K562 (cell line): ENCODE measurements around the gene EIF3M. TPM values are rescaled to one million over a fixed set of nuclear protein-coding genes. Genes with fewer than 3 reads are reported as not detected.

Source experiments
- ATAC-seq: fragments of 200-7000 bp; cut with Tn5 transposase; 3 replicates; pipeline ENCODE4 v1.9.1; 2020; ENCODE audit warnings: moderate library complexity
- BruUV-seq: library from RNA; stranded (reverse); fragments of 400-500 nt; replicated peaks from 2 replicates; lab custom pipeline; 2021; lab: Mats Ljungman, UMichigan
- CTCF ChIA-PET: fragments of 300-600 bp; formaldehyde crosslinking; extraction: SDS; loops from one replicate; lab custom pipeline; 2021; ENCODE audit warnings: low intra/inter-chr PET ratio; lab: Yijun Ruan, JAX
- POLR2A ChIA-PET: fragments of 300-600, 350-650 bp; sonication (Branson Sonifier 250); formaldehyde crosslinking; extraction: SDS; loops from one replicate; lab custom pipeline; 2021; ENCODE audit warnings: antibody characterized with exemption, inconsistent platforms; lab: Yijun Ruan, JAX
- DNase-seq, 4 experiments: peaks; one replicate each; pipeline versions ENCODE4 v3.0.0 to v3.0.0-alpha.2; 2011 to 2018; ENCODE audit warnings: low spot score in 3 of 4, mixed read lengths in 3 of 4; ENCODE audit errors: extremely low read depth in 1 of 4
- FAIRE-seq: peaks from 2 replicates; lab custom pipeline; 2011; peaks lifted over from hg19 to GRCh38; lab: Jason Lieb, UNC
- H2AFZ ChIP-seq: 2 replicates; pipeline ENCODE4 v1.6.0; 2011; ENCODE audit warnings: low read depth, low read length, control low read depth, inconsistent platforms
- H3K27ac ChIP-seq: fragments of 200-600 bp; 3 replicates; pipeline ENCODE4 v1.8.0; 2011; ENCODE audit warnings: low read depth, mild to moderate bottlenecking, control low read depth, inconsistent platforms, low read length, moderate library complexity, mixed read lengths; ENCODE audit errors: extremely low read depth
- H3K27me3 ChIP-seq, 2 experiments: fragments of 300-600 bp in 1 of 2; 2 replicates in 1 of 2; 3 replicates in 1 of 2; pipeline versions ENCODE4 v1.6.0 to v1.8.0; 2011; ENCODE audit warnings: inconsistent platforms in 2 of 2, low read length in 2 of 2, mild to moderate bottlenecking in 1 of 2, mixed read lengths in 1 of 2, moderate library complexity in 1 of 2; ENCODE audit not compliant: control insufficient read depth in 2 of 2, insufficient read depth in 2 of 2
- H3K36me3 ChIP-seq: fragments of 300-600 bp; 3 replicates; pipeline ENCODE4 v1.8.0; 2011; ENCODE audit warnings: mild to moderate bottlenecking, low read length, inconsistent platforms; ENCODE audit not compliant: control insufficient read depth, insufficient read depth
- H3K4me1 ChIP-seq, 2 experiments: fragments of 200-600 bp in 1 of 2; replicated peaks in 1 of 2; 2 replicates in 1 of 2; 3 replicates in 1 of 2; pipeline versions ENCODE4 v1.5.1 to v1.8.0; 2011; ENCODE audit warnings: inconsistent platforms in 2 of 2, low read length in 2 of 2, mild to moderate bottlenecking in 1 of 2, mixed read lengths in 1 of 2, moderate library complexity in 1 of 2; ENCODE audit not compliant: control insufficient read depth in 2 of 2, insufficient read depth in 2 of 2
- H3K4me2 ChIP-seq: 2 replicates; pipeline ENCODE4 v1.6.1; 2011; ENCODE audit warnings: low read length, control low read depth, inconsistent platforms, mixed read lengths; ENCODE audit not compliant: insufficient read depth
- H3K4me3 ChIP-seq: fragments of 200-600 bp; sonication (generic), shearing (Covaris generic); 2 replicates; pipeline ENCODE4 v1.5.1; 2016; ENCODE audit warnings: control low read depth, inconsistent platforms
- H3K79me2 ChIP-seq: fragments of 200-600 bp; 3 replicates; pipeline ENCODE4 v1.8.0; 2011; ENCODE audit warnings: low read length, inconsistent platforms; ENCODE audit not compliant: control insufficient read depth, insufficient read depth
- H3K9ac ChIP-seq, 2 experiments: 2 replicates each; pipeline versions ENCODE4 v1.6.0 to v1.6.1; 2011; ENCODE audit warnings: low read depth in 2 of 2, low read length in 2 of 2, control low read depth in 1 of 2, inconsistent platforms in 1 of 2, mild to moderate bottlenecking in 1 of 2, mixed read lengths in 1 of 2; ENCODE audit not compliant: insufficient read depth in 1 of 2
- H3K9me1 ChIP-seq: one replicate; pipeline ENCODE4 v1.6.0; 2011; ENCODE audit warnings: inconsistent platforms, mild to moderate bottlenecking, low read length, moderate library complexity; ENCODE audit not compliant: control insufficient read depth, insufficient read depth
- H3K9me3 ChIP-seq: replicated peaks from 2 replicates; pipeline ENCODE4 v1.5.1; 2011; ENCODE audit warnings: low read depth, low read length, inconsistent platforms; ENCODE audit not compliant: control insufficient read depth, insufficient read depth
- H4K20me1 ChIP-seq: replicated peaks from 2 replicates; pipeline ENCODE4 v1.6.1; 2011; ENCODE audit warnings: low read length, inconsistent platforms, mixed read lengths; ENCODE audit not compliant: control insufficient read depth, insufficient read depth
- CBX2 ChIP-seq: fragments of 200-600 bp; sonication (generic); IDR thresholded peaks from one replicate; pipeline ENCODE4 v1.6.1; 2012; ENCODE audit warnings: mild to moderate bottlenecking, low read length, inconsistent platforms; ENCODE audit not compliant: insufficient read depth, poor library complexity, severe bottlenecking
- CEBPB ChIP-seq: fragments of 450-650 bp; IDR thresholded peaks from 2 replicates; pipeline ENCODE4 v1.6.1; 2016; ENCODE audit warnings: missing genetic modification characterization, missing compliant biosample characterization
- CSDE1 ChIP-seq, 2 experiments: fragments of 450-650 bp; IDR thresholded peaks; 2 replicates each; pipeline ENCODE4 v1.6.1; 2016; ENCODE audit warnings: mild to moderate bottlenecking in 1 of 2
- EWSR1 ChIP-seq: fragments of 450-650 bp; IDR thresholded peaks from 2 replicates; pipeline ENCODE4 v1.6.1; 2018; ENCODE audit warnings: borderline replicate concordance, mild to moderate bottlenecking, low read depth, moderate library complexity; ENCODE audit not compliant: partially characterized antibody
- HIVEP1 ChIP-seq: fragments of 250-450 bp; sonication (Bioruptor Pico); IDR thresholded peaks from 2 replicates; pipeline ENCODE4 v1.4.0; 2020; ENCODE audit warnings: mild to moderate bottlenecking
- KAT7 ChIP-seq: sonication (generic); formaldehyde crosslinking; IDR thresholded peaks from 2 replicates; pipeline ENCODE4 v1.8.0; 2022; ENCODE audit warnings: missing genetic modification reagents, mild to moderate bottlenecking, borderline replicate concordance
- NEUROD1 ChIP-seq: fragments of 150-350 bp; IDR thresholded peaks from 2 replicates; pipeline ENCODE4 v1.6.1; 2014; ENCODE audit warnings: borderline replicate concordance, low read length, low read depth; ENCODE audit not compliant: partially characterized antibody
- RCOR1 ChIP-seq, 2 experiments: IDR thresholded peaks; 2 replicates each; pipeline ENCODE4 v1.6.1; 2012; ENCODE audit warnings: low read depth in 2 of 2, low read length in 2 of 2, borderline replicate concordance in 1 of 2, improper control_type of control experiment in 1 of 2
- SRF ChIP-seq, 2 experiments: fragments of 250-450, 450-650 bp in 1 of 2; sonication (Bioruptor Pico) in 1 of 2; sonication (generic) in 1 of 2; formaldehyde crosslinking; IDR thresholded peaks; 2 replicates each; pipeline versions ENCODE4 v1.5.0 to v1.5.1; 2020 to 2022; ENCODE audit warnings: mild to moderate bottlenecking in 1 of 2, missing genetic modification reagents in 1 of 2
- TAL1 ChIP-seq: fragments of 450-650 bp; IDR thresholded peaks from 2 replicates; pipeline ENCODE4 v1.6.1; 2016; ENCODE audit warnings: mild to moderate bottlenecking
- UBTF ChIP-seq, 2 experiments: IDR thresholded peaks; 2 replicates each; pipeline ENCODE4 v1.6.1; 2012; ENCODE audit warnings: improper control_type of control experiment in 2 of 2, low read depth in 2 of 2, low read length in 2 of 2, borderline replicate concordance in 1 of 2
- XRCC3 ChIP-seq: fragments of 450-650 bp; IDR thresholded peaks from 2 replicates; pipeline ENCODE4 v1.6.1; 2017; ENCODE audit warnings: mild to moderate bottlenecking, moderate library complexity
- ZNF133 ChIP-seq: fragments of 250-450 bp; sonication (Bioruptor Pico); IDR thresholded peaks from 2 replicates; pipeline ENCODE4 v1.4.0; 2020; ENCODE audit warnings: mild to moderate bottlenecking
- ZNF146 ChIP-seq: IDR thresholded peaks from one replicate; pipeline ENCODE4 v1.6.1; 2018; ENCODE audit warnings: missing compliant biosample characterization; ENCODE audit not compliant: unreplicated experiment
- ZNF586 ChIP-seq: fragments of 450-650 bp; formaldehyde crosslinking; conservative IDR thresholded peaks from 2 replicates; pipeline ENCODE4 v1.4.0; 2020; ENCODE audit warnings: mild to moderate bottlenecking, moderate library complexity
- WGBS: fragments of 100-300 bp; shearing (Covaris generic); methylation state at CpG from one replicate; pipeline ENCODE4 v1.1.6; 2016; ENCODE audit warnings: low coverage, mixed read lengths; ENCODE audit not compliant: insufficient coverage; ENCODE audit errors: missing lambda C conversion rate; 5-methylcytosine and 5-hydroxymethylcytosine counted together
- in situ Hi-C: fragments of 300-500 bp; cut with MboI; formaldehyde crosslinking; loops from 4 replicates; pipeline ENCODE4 v1.15.0; 2018; ENCODE audit warnings: inconsistent platforms, mixed read lengths
- intact Hi-C: fragments of 100-400 bp; cut with micrococcal nuclease; formaldehyde crosslinking; loops from 2 replicates; pipeline ENCODE4 v1.14.2; 2022
- polyA plus RNA-seq, 8 experiments: library from polyadenylated mRNA; depleted of rRNA in 4 of 8; stranded (reverse) in 5 of 8; unstranded in 3 of 8; fragments of >200 nt; fragmentation: Nextera tagmentation in 2 of 8; fragmentation: Illumina TruSeq in 1 of 8; extraction: Ambion mirVana in 2 of 8; extraction: Trizol in 1 of 8; gene quantifications; 2 replicates each; pipeline versions ENCODE4 v1.2.1 to v1.2.3, GENCODE V29; 2011 to 2014; ENCODE audit warnings: inconsistent platforms in 1 of 8, missing spikeins in 1 of 8
- total RNA-seq, 7 experiments: library from RNA; depleted of rRNA in 6 of 7; stranded (reverse); fragments of >200 nt in 6 of 7; fragmentation: Illumina TruSeq in 2 of 7; extraction: Trizol in 2 of 7; gene quantifications; 2 replicates each; pipeline versions ENCODE4 v1.2.1 to v1.2.3, GENCODE V29; 2011 to 2021; ENCODE audit warnings: low replicate concordance in 1 of 7
- TF ChIP-seq, protein P1 (sequence below): fragments of 450-650 bp; IDR thresholded peaks from 2 replicates; pipeline ENCODE4 v1.6.1; 2016; ENCODE audit warnings: missing biosample characterization, missing genetic modification characterization
- TF ChIP-seq, protein P2 (sequence below): IDR thresholded peaks from 2 replicates; pipeline ENCODE4 v1.6.1; 2014; ENCODE audit warnings: antibody characterized with exemption
- TF ChIP-seq, protein P3 (sequence below), 2 experiments: fragments of 450-650 bp in 1 of 2; sonication (generic) in 1 of 2; formaldehyde crosslinking; conservative IDR thresholded peaks; 2 replicates each; pipeline versions ENCODE4 v1.4.0 to v1.8.1; 2020 to 2022; ENCODE audit warnings: mild to moderate bottlenecking in 1 of 2, missing genetic modification reagents in 1 of 2

The EIF3M gene
- total and polyA plus RNA-seq, 9 of the 15 experiments (the other 6 are each of a cell fraction or from before 2014, with no cell fraction given), result 602 to 2,015 (median 1,058) TPM

DNA sequence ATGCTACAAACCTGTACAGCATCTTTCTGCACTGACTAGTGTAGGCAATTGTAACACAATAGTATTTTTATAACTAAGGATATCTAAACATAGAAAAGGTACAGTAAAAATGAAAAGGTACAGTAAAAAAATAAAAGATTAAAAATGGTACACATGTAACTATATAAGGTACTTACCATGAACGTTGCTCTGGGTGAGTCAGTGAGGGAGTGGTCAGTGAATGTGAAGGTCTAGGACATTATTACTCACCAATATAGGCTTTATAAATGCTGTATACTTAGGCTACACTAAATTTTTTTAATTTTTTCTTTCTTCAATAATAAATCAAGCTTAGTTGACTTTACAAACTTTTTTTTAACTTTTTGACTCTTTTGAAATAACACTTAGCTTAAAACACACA lies 59.9 kb downstream of the EIF3M start:
- in situ Hi-C loops, result no loop called here
- Histone ChIP-seq H3K4me3 (no peak overlapping the region), H3K4me2 (no peak overlapping the region), H3K9ac (no peak overlapping the region), H3K9me1 (no peaks in the 10 kb centered on the region), H2AFZ (no peak overlapping the region), H3K4me1 (no peaks in the 10 kb centered on the region), H3K36me3 (no peaks in the 10 kb centered on the region), H3K9me3 (no peaks in the 10 kb centered on the region), H4K20me1 (no peaks in the 10 kb centered on the region), H3K27ac (no peak overlapping the region), H3K79me2 (no peaks in the 10 kb centered on the region), H3K27me3 (no peaks in the 10 kb centered on the region)
- CTCF ChIA-PET, result no interaction called here
- no peak for DNase-seq
- POLR2A ChIA-PET, result no interaction called here
- BruUV-seq, result no TSS peak
- 0% methylated on average over 1 of the region's 1 CpG for WGBS
- intact Hi-C loops, result no loop called here
- no peak for TF ChIP-seq CSDE1 (IDR thresholded peaks at IDR 0.05)
- TF ChIP-seq HIVEP1 (CRISPR knock-in tag), result no peak
- TF ChIP-seq RCOR1 (IDR thresholded peaks at IDR 0.05; ENCODE audit: borderline replicate concordance in 1 of 2, low read depth in 2 of 2, low read length in 2 of 2), result no peak
- no peak for TF ChIP-seq CBX2
- no peak for TF ChIP-seq UBTF (IDR thresholded peaks at IDR 0.05; ENCODE audit: borderline replicate concordance in 1 of 2, low read depth in 2 of 2, low read length in 2 of 2)
- no peak for TF ChIP-seq XRCC3
- TF ChIP-seq ZNF146 (CRISPR knock-in tag), result no peak
- TF ChIP-seq ZNF133 (CRISPR knock-in tag), result no peak
- no peak for TF ChIP-seq TAL1
- no peak for TF ChIP-seq KAT7
- no peak for TF ChIP-seq SRF (CRISPR knock-in tag; IDR thresholded peaks at IDR 0.05)
- TF ChIP-seq, protein P1, sequence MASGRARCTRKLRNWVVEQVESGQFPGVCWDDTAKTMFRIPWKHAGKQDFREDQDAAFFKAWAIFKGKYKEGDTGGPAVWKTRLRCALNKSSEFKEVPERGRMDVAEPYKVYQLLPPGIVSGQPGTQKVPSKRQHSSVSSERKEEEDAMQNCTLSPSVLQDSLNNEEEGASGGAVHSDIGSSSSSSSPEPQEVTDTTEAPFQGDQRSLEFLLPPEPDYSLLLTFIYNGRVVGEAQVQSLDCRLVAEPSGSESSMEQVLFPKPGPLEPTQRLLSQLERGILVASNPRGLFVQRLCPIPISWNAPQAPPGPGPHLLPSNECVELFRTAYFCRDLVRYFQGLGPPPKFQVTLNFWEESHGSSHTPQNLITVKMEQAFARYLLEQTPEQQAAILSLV (tag), result no peak
- no peak for TF ChIP-seq ZNF586 (CRISPR knock-in tag)
- TF ChIP-seq CEBPB (tag), result no peak
- no peak for TF ChIP-seq NEUROD1
- TF ChIP-seq, protein P2, sequence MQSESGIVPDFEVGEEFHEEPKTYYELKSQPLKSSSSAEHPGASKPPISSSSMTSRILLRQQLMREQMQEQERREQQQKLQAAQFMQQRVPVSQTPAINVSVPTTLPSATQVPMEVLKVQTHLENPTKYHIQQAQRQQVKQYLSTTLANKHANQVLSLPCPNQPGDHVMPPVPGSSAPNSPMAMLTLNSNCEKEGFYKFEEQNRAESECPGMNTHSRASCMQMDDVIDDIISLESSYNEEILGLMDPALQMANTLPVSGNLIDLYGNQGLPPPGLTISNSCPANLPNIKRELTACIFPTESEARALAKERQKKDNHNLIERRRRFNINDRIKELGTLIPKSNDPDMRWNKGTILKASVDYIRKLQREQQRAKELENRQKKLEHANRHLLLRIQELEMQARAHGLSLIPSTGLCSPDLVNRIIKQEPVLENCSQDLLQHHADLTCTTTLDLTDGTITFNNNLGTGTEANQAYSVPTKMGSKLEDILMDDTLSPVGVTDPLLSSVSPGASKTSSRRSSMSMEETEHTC, result no peak
- TF ChIP-seq, protein P3, sequence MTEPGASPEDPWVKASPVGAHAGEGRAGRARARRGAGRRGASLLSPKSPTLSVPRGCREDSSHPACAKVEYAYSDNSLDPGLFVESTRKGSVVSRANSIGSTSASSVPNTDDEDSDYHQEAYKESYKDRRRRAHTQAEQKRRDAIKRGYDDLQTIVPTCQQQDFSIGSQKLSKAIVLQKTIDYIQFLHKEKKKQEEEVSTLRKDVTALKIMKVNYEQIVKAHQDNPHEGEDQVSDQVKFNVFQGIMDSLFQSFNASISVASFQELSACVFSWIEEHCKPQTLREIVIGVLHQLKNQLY (CRISPR knock-in tag; conservative IDR thresholded peaks at IDR 0.05), result no peak
- TF ChIP-seq EWSR1, result no peak
- FAIRE-seq, result no peak
- no peak for ATAC-seq
